ENCODE measurements around the gene CTNNBL1. TPM values are rescaled to one million over a fixed set of nuclear protein-coding genes. Genes with fewer than 3 reads are reported as not detected.

CTNNBL1 gene
- total and polyA plus RNA-seq, 2 experiments from 2014 or later: 36.3 to 68.7 TPM

GRCh38 chr20:37870294-37870693, 176.5 kb downstream of the CTNNBL1 start (continued):
- TF ChIP-seq POLR2AphosphoS5 (IDR thresholded peaks at IDR 0.05; ENCODE audit: low read depth) (no peak), CREB1 (CRISPR knock-in tag; IDR thresholded peaks at IDR 0.05; ENCODE audit: low read depth) (no peak), REST (IDR thresholded peaks at IDR 0.05; ENCODE audit: unreplicated experiment) (no peak), EZH2phosphoT487 (IDR thresholded peaks at IDR 0.05; ENCODE audit: unreplicated experiment) (no peak), ZNF331 (CRISPR knock-in tag; IDR thresholded peaks at IDR 0.05; ENCODE audit: low read depth) (no peak), EZH2 (IDR thresholded peaks at IDR 0.05; ENCODE audit: low read depth, unreplicated experiment) (no peak), CTCF (conservative IDR thresholded peaks at IDR 0.05; ENCODE audit: low read depth in 2 of 2) (no peak)
- TF ChIP-seq, protein P1, sequence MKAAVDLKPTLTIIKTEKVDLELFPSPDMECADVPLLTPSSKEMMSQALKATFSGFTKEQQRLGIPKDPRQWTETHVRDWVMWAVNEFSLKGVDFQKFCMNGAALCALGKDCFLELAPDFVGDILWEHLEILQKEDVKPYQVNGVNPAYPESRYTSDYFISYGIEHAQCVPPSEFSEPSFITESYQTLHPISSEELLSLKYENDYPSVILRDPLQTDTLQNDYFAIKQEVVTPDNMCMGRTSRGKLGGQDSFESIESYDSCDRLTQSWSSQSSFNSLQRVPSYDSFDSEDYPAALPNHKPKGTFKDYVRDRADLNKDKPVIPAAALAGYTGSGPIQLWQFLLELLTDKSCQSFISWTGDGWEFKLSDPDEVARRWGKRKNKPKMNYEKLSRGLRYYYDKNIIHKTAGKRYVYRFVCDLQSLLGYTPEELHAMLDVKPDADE (IDR thresholded peaks at IDR 0.05): no peak

DNA sequence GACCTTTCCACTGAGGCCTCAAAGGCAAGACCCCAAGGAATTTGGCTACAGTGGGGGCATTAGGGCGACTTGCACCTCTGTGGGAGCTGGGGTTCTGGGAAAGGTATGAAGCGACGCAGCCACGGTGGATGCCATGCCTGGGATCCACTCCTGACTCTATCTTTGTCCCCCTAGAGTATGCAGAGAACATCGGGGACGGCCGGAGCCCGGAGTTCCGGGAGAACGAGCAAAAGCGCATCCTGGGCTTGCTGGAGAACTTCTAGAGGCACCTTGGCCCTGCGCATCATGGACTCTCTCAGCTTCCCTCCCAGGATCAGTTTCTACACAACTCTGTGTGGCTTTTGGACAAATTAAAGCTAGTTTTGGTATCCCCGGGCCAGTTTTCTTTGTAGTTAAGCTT, 177.9 kb downstream of the CTNNBL1 start:
- peaks cover 14% of the 10 kb centered on the region for H3K4me1 ChIP-seq (ENCODE audit: insufficient read depth)
- H3K79me2 ChIP-seq (replicated peaks; ENCODE audit: insufficient read depth): no peaks in the 10 kb centered on the region
- Mint-ChIP-seq H3K27me3 (ENCODE audit: insufficient read depth, low read depth, poor library complexity) (peaks cover 7% of the 10 kb centered on the region), H3K36me3 (ENCODE audit: low read depth) (peaks cover 12% of the 10 kb centered on the region; the same call in 2 of the 3 replicates), H3K27ac (no peak overlapping the region), H3K9me3 (no peaks in the 10 kb centered on the region), H3K4me3 (no peak overlapping the region), H3K4me1 (peaks cover 24% of the 10 kb centered on the region)
- ATAC-seq: no peak
- no peaks in the 10 kb centered on the region for H3F3A ChIP-seq (replicated peaks; ENCODE audit: low read depth)
- no peaks in the 10 kb centered on the region for H3K36me3 ChIP-seq (ENCODE audit: insufficient read depth)
- no peak overlapping the region for H3K4me3 ChIP-seq
- H2AFZ ChIP-seq: no peak overlapping the region
- H3K27ac ChIP-seq (ENCODE audit: low read depth): no peak overlapping the region
- no peak for DNase-seq (ENCODE audit: low spot score)
- no peaks in the 10 kb centered on the region for H3K27me3 ChIP-seq (ENCODE audit: insufficient read depth)
- no peak overlapping the region for H3K4me2 ChIP-seq
- no peaks in the 10 kb centered on the region for H3K9me2 ChIP-seq (ENCODE audit: insufficient read depth)
- no peaks in the 10 kb centered on the region for H4K20me1 ChIP-seq (replicated peaks; ENCODE audit: insufficient read depth)
- no peak for TF ChIP-seq ZNF114 (CRISPR knock-in tag; IDR thresholded peaks at IDR 0.05)
- no peak for TF ChIP-seq POLR2AphosphoS5 (IDR thresholded peaks at IDR 0.05; ENCODE audit: low read depth)
- TF ChIP-seq, protein P1 (IDR thresholded peaks at IDR 0.05): no peak
- no peak for TF ChIP-seq REST (IDR thresholded peaks at IDR 0.05; ENCODE audit: unreplicated experiment)
- TF ChIP-seq JUNB (IDR thresholded peaks at IDR 0.05; ENCODE audit: unreplicated experiment): no peak
- TF ChIP-seq STAT1 (IDR thresholded peaks at IDR 0.05; ENCODE audit: unreplicated experiment): no peak
- no peak for TF ChIP-seq ZNF331 (CRISPR knock-in tag; IDR thresholded peaks at IDR 0.05; ENCODE audit: low read depth)
- no peak for TF ChIP-seq CREB1 (CRISPR knock-in tag; IDR thresholded peaks at IDR 0.05; ENCODE audit: low read depth)
- no peak for TF ChIP-seq EZH2phosphoT487 (IDR thresholded peaks at IDR 0.05; ENCODE audit: unreplicated experiment)
- no peak for TF ChIP-seq NANOG (IDR thresholded peaks at IDR 0.05; ENCODE audit: borderline replicate concordance)

All from GM23338 (cell line).